Left ventricle myocardium superior (tissue), 1 donor: ENCODE measurements around the gene RNF7. TPM values are rescaled to one million over a fixed set of nuclear protein-coding genes. Genes with fewer than 3 reads are reported as not detected.
A peak's percentile ranks its signal among the peaks of the same experiment; 100 is the strongest.
"Not testable (repeated sequence)": the region's sequence is repeated elsewhere in the genome, so short reads cannot be mapped to it uniquely, and the experiment has no call there.

Source experiments
- ATAC-seq: fragments of 200-7000 bp; cut with Tn5 transposase; one replicate; pipeline ENCODE4 v1.9.1; 2020; ENCODE audit warnings: mild to moderate bottlenecking, moderate library complexity
- DNase-seq: peaks from one replicate; pipeline ENCODE4 v3.0.0-alpha.2; 2020
- intact Hi-C: fragments of 100-400 bp; cut with micrococcal nuclease; formaldehyde crosslinking; loops from one replicate; pipeline ENCODE4 v1.11.0; 2022
- total RNA-seq: library from RNA; stranded (reverse); fragmentation: NEBNext Ultra II Directional; extraction: Animal tissue kit (Norgen Biotek cat#: 25700); gene quantifications from one replicate; pipeline ENCODE4 v1.2.1, GENCODE V29; 2021
- donor health status: DM: no; HTN: yes; CAD: no; lungs with severe emphysema.

RNF7 gene
- total RNA-seq, 1 donor from 2014 or later = 85.0 TPM

- DNase-seq (no peak), ATAC-seq (no peak)
- intact Hi-C loops = no loop called here
These were observed 9.7 kb upstream of the RNF7 start for GRCh38 chr3:141728355-141728892.

- DNase-seq (no peak), ATAC-seq (no peak)
- intact Hi-C loops = no loop called here
These were observed 8.9 kb upstream of the RNF7 start for GRCh38 chr3:141729240-141729639.

DNA sequence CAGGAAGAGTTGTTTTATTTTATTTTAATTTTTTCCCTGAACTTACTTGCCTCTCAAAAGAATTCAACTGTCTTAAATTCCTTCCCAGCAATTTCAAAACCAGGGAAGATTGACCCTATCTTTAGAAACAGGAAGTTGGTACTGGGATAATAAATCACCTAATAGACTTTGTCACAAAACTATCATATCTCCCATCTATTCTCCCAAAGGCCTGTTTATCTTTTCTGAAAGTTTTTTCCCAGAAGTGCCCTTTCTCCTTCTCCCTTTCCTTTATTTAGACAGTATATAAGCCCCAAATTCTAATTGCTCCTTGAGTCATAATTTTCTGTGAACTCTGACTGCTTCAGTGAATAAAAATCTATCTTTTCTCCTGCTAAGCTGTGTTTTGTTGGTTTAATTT, 2.9 kb upstream of the RNF7 start:
- DNase-seq (no peak), ATAC-seq (no peak)
- intact Hi-C loops = loop anchor here (5.0 kb wide), 1 partner anchor 142 kb away; the partner anchor contains the start of gene ATP1B3

- ATAC-seq = no peak
- intact Hi-C loops = loop anchor here (5.0 kb wide), 1 partner anchor 141 kb away; the partner anchor contains the start of gene ATP1B3
- no peak for DNase-seq
These were observed 2.2 kb upstream of the RNF7 start for GRCh38 chr3:141735770-141736465.

DNA sequence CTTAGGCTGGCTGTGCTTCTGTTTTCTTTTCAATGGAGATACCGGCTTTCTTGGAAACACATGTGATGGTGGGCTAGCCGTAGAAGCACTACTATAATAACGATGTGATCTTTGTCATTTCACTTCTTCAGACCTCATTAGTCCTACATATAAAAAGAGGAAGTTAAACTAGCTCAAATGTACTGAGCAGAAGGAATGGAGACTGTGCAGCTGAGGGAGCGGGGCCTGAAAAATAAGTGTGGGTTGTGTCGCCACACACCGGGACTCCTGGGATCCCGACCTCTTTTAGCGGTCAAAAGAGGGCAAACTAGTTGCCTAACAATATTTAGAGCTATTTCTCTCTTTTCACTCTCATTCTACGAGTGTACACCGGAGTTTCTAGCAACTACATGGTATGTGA, 1.0 kb upstream of the RNF7 start:
- DNase-seq (peak; percentile 28), ATAC-seq (no peak)
- intact Hi-C loops = loop anchor here (5.0 kb wide), 1 partner anchor 140 kb away; the partner anchor contains the start of gene ATP1B3

DNA sequence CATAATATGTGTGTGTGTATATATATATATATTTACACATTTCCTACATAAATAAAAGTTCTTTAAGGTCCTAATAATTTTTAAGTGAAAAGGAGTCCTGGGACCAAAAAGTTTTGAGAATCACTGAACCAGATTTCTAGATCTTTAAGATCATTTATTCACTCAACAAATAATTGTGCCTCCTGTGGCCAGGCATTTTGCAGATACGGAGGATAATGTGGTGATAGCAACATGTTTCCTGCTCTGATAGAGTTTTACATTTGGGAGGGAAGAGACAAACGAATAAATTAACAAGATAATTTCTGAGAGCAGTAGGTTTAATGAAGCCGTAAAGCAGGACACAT, 448 bp upstream of the RNF7 start:
- intact Hi-C loops = loop anchor here (5.0 kb wide), 1 partner anchor 140 kb away; the partner anchor contains the start of gene ATP1B3
- no peak for ATAC-seq
- no peak for DNase-seq

DNA sequence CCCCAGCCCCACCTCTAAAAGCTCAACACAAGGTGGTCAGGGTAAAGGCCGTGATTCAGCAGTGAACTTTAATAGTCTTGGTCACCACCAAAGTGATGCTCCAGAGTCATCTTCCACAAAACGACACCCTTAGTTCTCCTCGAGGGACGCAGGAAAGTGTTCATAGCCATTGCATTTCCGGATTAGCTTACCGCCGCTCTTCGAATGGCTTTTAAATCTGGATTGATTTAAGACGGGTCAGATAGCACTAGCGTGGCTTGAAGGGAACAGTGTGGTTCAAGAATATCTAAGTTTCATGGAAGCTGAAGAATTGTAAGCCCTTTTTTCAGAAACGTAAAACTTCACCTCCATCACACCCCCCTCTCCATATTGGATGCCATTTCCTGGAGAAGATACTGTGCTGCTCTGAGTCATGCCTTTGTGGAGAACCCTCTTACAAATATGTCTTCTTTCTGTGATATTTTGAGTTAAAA, 829 bp downstream of the RNF7 start:
- no peak for DNase-seq
- ATAC-seq = peak; percentile 15
- intact Hi-C loops = loop anchor here (5.0 kb wide), 1 partner anchor 138 kb away; the partner anchor contains the start of gene ATP1B3

- DNase-seq (no peak), ATAC-seq (no peak)
- intact Hi-C loops = loop anchor here (5.0 kb wide), 2 partner anchors 138 to 173 kb away; partner anchors contain the start of gene ATP1B3
These were observed 1.6 kb downstream of the RNF7 start for GRCh38 chr3:141739731-141740130.

GRCh38 chr3:141740349-141740748, 2.3 kb downstream of the RNF7 start:
- no peak for ATAC-seq
- no peak for DNase-seq
- intact Hi-C loops = loop anchor here (5.0 kb wide), 1 partner anchor 172 kb away; no protein-coding TSS in a partner anchor

GRCh38 chr3:141743305-141743704, 5.2 kb downstream of the RNF7 start:
- intact Hi-C loops = loop anchor here (5.0 kb wide), 1 partner anchor 169 kb away; no protein-coding TSS in a partner anchor
- DNase-seq = no peak

DNA sequence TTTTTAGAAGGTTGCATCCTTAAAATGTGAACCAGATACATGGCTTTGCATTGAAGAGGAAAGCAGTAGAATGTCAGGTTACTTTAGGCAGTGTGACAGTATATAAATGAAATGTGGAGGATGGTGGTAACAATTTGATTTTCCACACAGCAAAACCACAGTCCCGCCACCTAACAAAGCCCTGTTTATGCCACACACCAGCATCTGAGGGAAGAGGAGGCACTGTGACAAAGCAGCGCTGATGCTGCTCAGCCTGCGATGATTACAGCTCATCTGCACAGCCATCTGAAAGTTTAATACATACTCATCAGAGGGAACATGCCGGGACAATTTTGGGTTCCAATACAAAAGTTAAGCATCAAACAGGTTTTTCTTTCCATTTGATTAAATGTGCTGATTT, 8.9 kb downstream of the RNF7 start:
- DNase-seq (no peak), ATAC-seq (no peak)
- intact Hi-C loops = no loop called here

More at GRCh38 chr3:141743305-141743704, 5.2 kb downstream of the RNF7 start:
- no peak for ATAC-seq

DNA sequence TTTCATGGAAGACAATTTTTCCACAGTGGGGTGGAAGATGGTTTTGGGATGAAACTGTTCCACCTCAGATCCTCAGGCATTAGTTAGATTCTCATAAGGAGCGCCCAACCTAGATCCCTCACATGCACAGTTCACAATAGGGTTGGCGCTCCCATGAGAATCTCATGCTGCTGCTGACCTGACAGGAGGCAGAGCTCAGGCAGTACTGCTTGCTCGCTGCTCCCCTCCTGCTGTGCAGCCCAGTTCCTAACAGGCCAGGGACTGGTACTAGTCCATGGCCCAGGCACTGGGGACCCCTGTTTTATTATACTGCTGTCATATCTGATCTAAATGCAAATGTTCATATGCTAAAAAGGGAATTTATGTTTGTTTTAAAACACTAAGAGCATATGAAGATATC, 15.3 kb downstream of the RNF7 start:
- intact Hi-C loops = no loop called here
- no peak for DNase-seq
- ATAC-seq = no peak

DNA sequence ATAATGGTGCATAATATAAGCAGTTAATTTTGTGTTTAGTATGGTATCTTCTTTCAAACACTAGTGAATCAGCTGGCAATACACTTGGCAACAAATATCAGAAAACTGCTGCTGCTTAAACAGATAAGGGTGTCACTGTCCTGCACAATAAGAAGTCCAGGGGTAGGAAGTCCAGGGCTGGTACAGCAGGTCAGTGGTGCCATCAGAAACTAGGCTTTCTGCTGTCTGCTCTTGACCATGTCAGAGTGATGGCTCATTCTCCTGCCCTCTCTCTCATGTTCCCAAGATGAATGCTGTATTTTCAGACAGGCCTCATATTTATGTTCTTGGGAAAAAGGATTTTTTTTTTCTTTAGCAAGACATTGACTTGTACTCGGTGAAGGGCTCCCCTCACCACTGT, 15.9 kb downstream of the RNF7 start:
- DNase-seq = no peak
- intact Hi-C loops = no loop called here
- ATAC-seq = no peak

GRCh38 chr3:141762552-141762951, 24.5 kb downstream of the RNF7 start:
- DNase-seq, ATAC-seq, intact Hi-C loops: not testable (repeated sequence)

DNA sequence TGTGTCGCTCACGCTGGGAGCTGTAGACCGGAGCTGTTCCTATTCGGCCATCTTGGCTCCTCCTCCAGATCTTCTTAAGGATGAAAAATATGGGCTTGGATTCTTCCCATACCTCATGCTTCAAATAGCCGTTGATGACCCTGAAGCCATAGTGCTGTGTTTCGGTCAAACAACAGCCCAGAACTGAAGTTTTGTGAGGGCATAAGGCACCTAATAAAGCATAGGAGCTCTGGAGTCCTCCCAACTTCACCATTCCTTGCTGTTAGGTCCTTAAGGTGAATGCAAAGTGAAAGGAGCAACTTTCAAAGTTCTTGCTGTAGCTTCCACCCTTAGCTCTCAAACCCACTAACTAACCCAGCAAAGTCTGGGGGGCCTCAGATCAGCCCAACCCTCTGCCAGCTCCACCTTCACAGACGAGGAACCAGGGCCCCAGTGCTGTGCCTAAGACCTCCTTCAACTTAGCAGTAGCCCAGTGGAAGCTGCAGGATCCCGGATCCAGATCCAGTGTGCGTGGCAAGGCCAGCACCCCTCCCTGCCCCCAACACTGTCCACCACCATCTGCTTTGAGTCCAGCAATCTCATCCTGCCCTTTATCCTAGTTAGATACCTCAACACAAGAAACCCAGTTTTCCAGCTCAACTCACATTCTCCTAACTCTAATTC, 25.1 kb downstream of the RNF7 start, which contains the start of gene GRK7:
Gene GRK7, plus strand, starts transcription at position 321 of the 663 bp plus-strand sequence. CDS start 14,877 bp downstream, outside the sequence.
- ATAC-seq = no peak
- no peak for DNase-seq
- intact Hi-C loops = no loop called here

- intact Hi-C loops = no loop called here
These were observed 25.9 kb downstream of the RNF7 start for GRCh38 chr3:141764045-141764444.

DNA sequence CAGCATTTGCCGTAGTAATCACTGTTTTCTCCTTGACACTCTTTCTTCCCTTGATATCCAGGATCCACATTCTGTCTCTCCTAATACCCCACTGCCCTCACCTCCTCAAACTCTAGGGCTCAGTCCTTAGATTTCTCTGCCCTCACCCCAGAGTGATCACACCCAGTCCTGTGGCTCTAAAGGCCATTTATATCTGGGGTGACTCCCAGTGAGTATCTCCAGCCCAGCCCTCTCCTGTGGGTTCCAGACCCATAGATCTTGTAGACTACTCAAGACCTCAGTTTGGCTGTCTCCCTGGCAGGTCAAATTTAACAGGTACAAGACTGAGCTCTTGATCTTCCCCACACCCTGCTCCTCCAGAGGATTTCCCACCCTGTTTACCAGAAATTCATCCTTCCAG, 26.4 kb downstream of the RNF7 start:
- no peak for DNase-seq
- ATAC-seq = no peak
- intact Hi-C loops = no loop called here

More at GRCh38 chr3:141764045-141764444, 25.9 kb downstream of the RNF7 start:
- DNase-seq (no peak), ATAC-seq (no peak)

DNA sequence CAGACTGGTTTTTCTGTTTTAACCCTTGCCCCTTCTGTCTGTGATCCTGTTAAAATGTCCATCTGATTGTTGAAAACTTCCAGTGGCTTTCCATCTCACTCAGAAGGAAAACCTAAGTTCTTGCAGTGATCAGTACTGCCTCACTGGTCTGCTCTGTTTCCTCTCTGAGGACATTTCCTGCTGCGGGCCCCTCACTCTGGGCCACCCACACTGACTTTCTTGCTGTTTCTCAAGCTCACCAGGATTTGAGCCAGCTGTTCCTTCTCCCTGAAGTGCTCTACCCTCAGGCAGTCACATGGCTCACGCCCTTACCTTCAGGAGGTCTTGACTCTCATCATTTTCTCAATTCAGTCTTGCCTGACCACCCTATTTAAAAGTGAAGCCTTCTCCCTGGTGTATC, 26.9 kb downstream of the RNF7 start:
- intact Hi-C loops = no loop called here

GRCh38 chr3:141767066-141767465, 29.0 kb downstream of the RNF7 start:
- ATAC-seq (no peak), DNase-seq (no peak)
- intact Hi-C loops = no loop called here

More for the DNA sequence above, 26.9 kb downstream of the RNF7 start:
- ATAC-seq (no peak), DNase-seq (no peak)
